ENCODE results near the gene NPAS3.

Gene NPAS3

DNA sequence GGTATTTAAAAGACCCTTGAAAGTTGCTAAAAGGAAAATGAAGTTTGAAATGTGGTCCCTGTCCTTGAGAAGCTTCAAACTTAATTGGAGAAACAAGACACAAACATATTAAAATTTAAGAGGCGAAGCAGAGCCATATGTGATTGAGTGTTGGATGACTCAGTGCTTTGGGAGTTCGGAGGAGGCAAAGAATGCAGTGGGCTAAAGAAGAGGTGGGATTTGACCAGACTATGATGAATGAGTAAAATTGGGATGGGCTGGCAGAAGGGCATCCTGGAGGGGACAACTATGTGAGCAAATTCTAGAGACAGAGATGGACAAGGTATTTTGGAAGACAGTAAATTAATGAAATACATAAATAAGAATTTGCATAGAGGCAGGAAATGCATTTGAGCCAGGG lies 653.6 kb downstream of the NPAS3 start:
- DNase-seq (ENCODE audit: insufficient read length, low spot score) (no peak), FAIRE-seq (no peak)

DNA sequence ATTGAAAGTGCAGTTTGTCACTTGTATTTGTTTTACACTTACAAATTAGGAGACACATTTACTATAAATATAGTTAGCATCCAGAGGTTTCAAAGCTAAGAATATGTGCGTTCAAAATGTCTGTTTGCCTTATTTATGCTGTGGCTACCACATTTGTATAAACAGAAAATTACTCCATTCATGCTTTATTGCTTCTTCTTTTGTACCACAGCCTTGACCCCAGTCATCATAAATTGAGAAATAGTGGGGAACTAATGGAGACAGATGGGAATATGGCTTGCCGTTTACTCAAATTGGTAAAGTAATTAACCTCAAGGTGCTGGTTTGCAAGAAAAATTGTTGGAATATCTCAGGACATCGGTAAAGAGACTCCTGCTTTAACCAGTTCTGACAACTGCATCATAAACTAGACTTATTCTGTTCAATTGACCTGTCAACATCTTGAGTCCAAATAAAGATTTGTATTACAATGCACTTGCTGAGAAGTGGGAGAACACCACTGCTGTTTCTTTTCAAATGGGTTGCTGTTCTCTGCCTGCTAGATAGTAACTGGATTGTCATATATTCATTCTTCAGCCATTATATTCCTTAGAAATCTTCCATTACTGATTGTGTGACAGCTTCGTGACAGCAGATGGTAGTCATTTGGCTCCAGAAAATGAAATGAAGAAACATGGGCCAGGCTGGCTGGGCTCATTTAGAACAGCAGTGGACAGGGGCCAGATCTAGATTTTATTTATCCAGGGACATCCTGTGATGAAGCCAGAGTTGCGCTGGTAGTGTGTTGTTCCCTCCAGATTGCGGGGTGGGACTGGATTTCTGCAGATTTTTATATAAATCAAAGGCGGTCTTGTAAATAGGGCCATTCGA lies 657.8 kb downstream of the NPAS3 start:
- DNase-seq (ENCODE audit: insufficient read length, low spot score) (no peak), FAIRE-seq (no peak)

DNA sequence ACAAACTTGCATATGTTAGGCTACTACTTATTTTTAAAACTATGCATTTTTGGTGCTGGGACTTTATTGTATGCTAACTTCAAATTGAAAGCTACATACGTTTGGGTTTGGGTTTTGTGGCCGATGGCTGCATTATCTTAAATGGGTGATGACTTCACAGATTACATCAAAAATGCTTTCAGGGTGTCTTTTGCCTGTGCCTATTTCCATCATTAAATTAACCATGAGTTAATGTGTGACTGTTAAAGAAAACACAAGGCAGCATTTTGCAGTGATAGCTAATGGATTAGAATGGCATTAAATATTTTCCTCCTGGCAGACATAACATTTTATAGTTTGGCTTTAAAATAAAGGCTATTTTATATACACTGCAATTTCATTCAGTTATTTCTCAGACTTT lies 659.9 kb downstream of the NPAS3 start:
- DNase-seq (ENCODE audit: insufficient read length, low spot score), result no peak
- no peak for FAIRE-seq

DNA sequence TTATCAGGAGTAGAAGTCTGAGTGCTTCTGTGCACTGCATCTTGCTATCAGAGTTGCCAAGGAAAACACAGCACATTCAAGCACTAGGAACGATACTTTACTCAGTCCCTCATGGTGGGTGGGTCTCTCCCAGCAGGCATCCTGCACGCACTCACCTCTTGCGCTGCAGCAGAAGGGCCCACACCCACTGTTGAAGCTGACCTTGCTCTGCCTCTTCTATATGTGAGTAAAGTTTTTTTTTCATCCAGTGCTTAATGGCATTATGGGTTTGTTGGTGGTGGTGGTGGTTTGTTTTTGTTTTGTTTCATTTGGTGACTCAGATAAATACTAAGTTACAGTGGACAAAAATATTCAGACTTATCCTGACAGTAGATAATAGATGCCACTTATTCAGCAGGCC lies 663.7 kb downstream of the NPAS3 start:
- FAIRE-seq (no peak), DNase-seq (ENCODE audit: insufficient read length, low spot score) (no peak)

DNA sequence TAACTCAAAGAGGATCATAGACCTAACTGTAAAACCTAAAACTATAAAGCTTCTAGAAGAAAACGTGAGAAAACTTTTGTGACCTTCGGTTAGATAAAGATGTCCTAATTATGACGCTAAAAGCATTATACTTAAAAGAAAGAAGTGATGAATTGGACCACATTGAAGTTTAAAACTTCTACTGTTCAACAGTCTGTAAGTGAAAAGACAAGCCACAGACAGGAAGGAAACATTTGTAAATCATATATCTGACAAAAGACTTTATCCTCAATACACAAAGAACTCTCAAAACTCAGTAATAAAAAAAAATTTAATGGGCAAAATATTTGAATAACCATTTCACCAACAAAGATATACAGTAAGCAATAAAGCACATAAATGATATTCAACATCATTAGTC lies 667.9 kb downstream of the NPAS3 start:
- FAIRE-seq (no peak), DNase-seq (ENCODE audit: insufficient read length, low spot score) (no peak)

DNA sequence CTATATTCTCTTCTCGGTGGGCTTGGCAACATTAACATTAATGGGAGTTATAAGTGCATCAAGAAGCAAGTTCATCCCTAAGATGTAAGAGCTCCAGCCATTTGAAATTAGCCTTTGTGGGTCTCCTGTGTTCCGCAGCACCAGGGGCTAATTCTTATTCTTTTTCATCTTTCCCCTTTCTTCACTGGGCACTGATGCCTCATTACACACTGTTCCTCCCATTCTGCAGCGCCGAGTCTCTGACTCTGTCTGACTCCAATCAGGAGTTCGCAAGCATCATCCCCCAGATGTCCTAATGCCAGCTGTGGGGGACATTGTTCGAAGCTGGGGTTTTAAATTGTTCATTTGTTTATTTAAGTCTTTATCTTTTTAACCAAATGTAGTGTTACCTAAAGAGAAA lies 670.9 kb downstream of the NPAS3 start:
- DNase-seq (ENCODE audit: insufficient read length, low spot score) (no peak), FAIRE-seq (no peak)

DNA sequence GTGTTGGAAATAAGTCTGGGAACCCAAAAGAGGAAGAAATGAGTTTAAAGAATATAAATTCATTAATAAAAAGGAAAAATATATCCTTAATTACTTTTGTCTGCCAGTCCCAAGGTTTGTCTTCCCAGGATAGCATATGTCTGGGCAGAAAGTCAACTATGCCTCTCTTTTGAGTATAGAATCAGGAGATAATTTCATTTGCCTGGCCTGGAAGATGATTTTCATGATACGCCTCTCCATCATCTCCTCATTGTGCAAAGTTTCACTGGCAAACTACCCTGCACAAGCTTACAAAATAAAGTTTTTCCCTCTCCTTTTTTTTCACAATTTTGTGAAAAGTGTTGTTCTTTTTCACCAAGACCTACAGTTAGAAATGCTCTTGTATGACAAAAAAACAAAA lies 671.4 kb downstream of the NPAS3 start:
- DNase-seq (ENCODE audit: insufficient read length, low spot score) (no peak), FAIRE-seq (no peak)

DNA sequence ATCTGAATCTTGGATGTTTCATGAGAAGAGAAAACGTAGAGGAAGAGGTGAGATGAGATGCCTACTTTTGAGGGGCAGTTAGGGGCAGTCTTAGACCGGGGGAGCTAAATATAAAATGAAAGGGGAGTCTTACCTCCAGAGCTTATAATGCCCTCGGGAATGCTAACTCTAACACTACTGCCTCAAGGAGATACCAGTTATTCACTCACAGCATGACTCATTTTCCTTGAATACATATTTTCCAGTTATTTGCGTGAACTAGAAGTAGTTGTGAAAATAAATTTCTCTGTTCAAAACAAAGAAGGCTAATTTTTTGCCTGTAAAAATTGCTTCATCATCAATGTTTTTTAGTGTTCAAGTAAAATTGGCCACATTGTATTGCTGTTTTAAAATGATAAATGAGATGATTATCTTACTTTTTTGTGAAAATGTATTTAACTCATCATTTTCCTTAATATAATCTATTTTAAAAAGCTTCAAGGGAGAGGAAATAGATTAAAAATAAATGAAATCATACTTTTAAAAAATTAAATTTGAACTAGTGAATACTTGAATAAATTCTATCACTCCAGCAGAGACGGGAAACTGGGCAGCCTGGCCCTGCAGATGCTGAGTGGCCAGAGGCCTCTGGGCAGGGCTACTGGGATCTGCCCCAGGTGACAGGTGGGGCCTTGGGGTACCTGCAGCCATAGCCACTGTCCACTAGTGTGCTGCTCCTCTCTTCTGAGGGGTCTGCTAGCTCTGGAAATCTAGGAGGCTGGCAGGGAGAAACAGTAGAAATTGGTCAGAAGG lies 672.9 kb downstream of the NPAS3 start:
- DNase-seq (ENCODE audit: insufficient read length, low spot score) (no peak), FAIRE-seq (no peak)

DNA sequence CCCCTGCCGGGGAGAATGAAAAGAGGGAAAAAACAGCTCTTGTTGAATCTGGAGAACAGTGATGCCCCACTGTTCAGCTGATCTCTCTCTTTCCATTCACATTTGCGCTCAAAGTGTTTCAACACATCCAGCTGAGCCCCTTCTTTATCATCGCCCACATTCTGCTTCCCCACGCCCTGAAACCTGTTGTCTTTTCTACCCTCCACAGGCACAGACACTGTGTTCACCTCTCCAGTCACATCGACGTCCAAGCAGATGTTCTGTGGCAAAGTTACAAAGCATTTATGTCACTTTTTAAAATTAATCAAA lies 673.5 kb downstream of the NPAS3 start:
- FAIRE-seq, result no peak
- DNase-seq (ENCODE audit: insufficient read length, low spot score), result no peak

DNA sequence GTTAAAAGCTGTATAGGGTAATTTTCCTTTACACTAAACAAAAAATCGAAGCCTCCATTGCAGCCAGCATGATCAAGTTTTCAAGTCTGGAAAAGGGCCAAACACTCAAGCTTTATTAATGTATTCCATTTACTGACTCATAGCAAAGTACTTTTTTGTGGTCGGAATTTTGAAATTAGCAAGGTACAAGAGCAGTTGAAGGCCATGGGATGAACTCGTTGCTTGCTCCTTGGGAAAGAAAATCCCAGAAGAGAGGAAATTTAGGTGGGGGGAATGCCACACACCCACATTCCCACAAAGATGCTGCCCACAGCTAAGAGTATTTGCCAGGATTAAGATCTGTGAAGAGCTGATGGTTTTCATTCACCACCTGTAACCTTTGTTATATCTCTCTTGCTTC lies 678.5 kb downstream of the NPAS3 start:
- DNase-seq (ENCODE audit: insufficient read length, low spot score), result no peak
- no peak for FAIRE-seq

DNA sequence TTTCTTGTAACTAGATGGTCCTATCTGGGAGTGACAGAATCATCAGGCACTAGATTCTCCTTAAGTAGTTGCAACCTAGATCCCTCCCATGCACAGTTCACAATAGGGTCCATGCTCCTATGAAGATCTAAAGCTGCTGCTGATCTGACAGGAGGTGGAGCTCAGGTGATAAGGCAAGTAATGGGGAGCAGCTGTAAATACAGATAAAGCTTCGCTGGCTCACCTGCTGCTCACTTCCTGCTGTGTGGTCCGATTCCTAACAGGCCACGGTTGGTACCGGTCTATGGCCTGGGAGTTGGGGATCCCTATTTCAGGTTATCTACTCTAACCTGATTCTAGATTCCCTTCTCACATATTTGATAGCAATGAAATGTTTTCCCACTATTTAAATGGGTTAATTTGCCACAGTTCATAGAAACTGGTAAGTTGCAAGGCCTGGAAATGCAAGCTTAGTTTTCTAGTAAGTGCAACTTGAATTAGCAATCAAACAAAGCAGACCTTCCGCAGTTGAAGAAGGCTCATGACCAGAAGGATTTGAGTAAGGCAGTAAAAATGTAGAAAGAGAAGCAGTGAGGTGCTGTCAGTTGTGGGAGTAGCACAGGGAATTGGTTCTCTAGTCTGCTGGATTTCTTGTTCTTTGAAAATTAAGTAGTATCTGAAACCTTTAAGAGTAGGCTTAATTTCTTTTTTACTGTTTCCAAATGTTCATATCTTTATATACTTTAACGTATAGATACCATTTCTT lies 679.9 kb downstream of the NPAS3 start:
- DNase-seq (ENCODE audit: insufficient read length, low spot score), result no peak
- no peak for FAIRE-seq

DNA sequence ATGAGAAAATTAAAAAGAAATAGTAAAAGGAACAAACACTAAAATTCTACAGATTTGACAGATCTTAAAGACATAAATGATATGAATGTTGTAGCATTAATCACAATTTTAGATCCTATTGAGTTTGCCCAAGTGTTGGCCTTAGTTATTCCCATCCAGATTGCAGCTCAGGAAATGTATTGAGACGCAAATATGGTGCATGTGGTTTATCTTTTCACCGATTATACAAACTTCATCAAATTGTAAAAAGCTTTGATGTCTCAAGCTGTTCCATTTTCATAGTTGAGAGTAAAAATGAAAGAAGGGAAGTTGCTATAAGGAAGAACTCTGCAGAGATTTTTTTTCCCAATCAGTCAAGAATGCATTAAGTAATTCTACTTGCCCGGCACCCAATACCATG lies 683.8 kb downstream of the NPAS3 start:
- no peak for FAIRE-seq
- no peak for DNase-seq (ENCODE audit: insufficient read length, low spot score)

DNA sequence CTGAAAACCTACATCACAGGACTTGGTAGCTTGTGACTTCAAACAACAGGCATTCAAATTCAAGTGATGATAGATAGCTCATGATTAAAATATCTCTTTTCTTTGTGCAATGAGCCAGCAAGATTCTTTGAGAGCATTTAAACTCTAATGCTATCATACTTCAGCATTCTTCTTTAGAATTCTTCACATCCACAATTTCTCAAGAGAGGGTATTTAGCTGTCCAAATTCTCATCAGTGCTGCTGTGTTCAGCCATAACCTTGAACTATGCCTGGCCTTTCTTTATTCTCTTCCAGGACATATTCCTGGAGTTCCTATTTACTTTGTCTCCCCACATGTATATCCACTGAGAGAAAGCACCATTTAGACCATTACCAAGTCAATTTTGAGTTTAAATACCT lies 691.1 kb downstream of the NPAS3 start:
- no peak for DNase-seq (ENCODE audit: insufficient read length, low spot score)
- no peak for FAIRE-seq

DNA sequence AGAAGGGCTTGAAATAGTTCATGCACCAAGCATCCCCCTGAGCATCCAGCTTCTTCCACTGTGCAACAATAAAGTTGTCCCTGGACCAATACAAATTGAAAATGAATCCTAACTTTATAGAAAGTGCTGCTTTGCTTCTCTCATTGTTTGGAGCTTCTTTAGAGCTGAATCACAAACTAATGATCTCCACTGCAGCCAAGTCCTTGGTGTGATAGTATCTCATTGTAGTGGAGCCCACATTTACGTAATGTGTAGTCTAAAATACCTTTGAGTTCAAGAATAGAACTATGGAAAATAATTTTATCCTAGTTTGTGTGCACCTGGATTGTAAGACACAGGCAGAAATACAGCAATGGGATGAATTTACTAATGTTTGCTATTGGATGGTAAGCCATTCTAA lies 692.3 kb downstream of the NPAS3 start:
- FAIRE-seq (no peak), DNase-seq (ENCODE audit: insufficient read length, low spot score) (no peak)

DNA sequence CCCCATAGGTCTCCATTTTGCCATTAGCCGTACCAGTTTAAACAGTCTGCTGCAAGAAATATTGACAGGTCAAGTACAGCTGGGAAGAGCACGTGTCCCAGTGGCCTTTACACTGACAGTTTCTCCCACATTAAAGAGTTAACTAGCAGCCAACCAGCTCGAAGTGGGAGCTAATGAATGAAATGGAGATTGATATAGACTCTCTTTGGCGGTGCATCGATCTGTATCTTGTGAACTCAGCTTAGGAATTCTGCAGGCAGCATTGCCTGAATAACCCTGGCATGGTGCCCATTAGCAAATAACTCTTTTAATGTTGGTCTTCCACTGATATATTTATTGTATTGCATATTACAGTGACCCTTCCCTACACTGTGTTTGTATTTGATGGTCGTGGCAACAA lies 692.8 kb downstream of the NPAS3 start:
- FAIRE-seq (no peak), DNase-seq (ENCODE audit: insufficient read length, low spot score) (no peak)

DNA sequence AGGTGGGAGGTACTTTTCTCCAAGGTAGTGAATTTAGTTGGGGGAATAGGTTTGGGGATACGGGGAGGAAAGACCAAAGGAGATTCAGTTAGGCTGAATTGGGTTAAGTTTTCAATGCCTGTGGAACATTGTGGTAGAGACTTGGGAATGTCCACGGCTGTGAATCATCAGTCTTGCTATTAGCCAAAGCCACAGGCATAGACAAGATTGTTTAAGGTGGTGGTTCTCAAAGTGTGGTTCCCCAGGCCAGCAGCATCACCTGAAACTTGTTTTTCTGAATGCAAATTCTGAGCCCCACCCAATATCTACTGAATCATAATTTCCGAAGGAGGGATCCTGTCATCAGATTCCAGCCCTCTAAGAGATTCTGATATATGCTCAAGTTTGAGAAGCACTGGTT lies 696.0 kb downstream of the NPAS3 start:
- no peak for FAIRE-seq
- DNase-seq (ENCODE audit: insufficient read length, low spot score), result no peak

DNA sequence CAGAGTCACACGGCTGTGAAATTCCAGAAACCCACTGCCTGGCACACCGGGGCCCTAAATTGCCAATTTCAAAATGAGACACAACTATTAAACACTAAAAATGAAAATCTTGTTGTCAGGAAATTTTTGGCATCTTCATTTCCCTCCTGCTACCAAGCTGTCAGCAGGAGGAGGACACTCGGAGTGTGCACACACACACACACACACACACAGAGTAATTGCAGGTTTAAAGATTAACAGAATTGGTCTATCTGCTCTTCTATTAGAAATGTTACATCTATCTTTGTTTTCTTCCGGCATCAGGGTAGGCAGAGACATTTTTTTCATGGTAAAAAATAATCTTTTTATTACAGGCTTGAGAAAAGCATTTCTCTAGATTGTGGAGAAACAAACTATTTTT lies 698.0 kb downstream of the NPAS3 start:
- FAIRE-seq (no peak), DNase-seq (ENCODE audit: insufficient read length, low spot score) (no peak)

DNA sequence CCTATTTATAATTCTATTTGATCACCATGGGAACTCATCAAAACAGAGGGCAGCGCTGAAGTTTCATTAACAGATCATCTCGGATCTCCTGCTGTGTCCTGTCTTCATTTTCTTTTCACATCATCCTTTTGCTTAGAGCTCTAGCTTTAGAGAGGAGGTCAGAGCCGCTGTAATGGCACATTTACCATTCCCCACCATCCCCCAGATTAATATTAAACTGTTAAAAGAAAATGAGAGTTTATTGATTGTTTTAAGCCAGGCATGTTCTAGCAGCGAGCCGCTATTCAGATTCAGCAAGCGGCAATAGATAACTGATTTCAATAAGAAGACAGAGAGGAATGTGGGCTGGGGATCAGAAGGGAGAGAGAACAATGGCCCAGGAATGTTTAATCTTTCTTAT lies 703.4 kb downstream of the NPAS3 start:
- no peak for FAIRE-seq

DNA sequence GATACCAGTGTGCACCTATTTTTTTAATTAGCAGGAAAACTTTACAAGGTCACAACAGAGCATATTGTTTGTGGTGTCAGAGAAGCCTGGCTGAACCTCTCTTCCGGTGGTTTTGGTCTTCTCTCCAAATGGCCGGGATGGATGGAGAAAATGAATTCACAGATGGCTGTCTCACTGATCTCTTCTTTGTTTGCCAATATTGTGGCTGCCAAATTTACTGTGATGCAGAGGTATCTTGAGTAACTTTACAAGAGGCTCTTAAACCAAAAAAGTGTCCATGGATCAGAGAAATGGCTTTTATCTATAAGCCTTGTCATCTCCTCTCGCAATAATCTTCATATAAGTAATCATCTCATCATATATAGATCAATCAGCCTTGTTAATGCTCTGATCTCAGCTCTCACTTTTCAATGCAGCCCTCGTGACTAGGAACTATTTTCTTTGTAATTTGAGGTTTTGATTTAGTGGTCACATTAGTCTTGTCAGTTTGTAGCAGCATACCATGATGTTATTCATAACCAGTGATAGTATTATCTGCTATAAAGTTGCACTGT lies 704.1 kb downstream of the NPAS3 start:
- FAIRE-seq, result no peak
- DNase-seq (ENCODE audit: insufficient read length, low spot score), result no peak

More for the DNA sequence above, 703.4 kb downstream of the NPAS3 start:
- no peak for DNase-seq (ENCODE audit: insufficient read length, low spot score)

DNA sequence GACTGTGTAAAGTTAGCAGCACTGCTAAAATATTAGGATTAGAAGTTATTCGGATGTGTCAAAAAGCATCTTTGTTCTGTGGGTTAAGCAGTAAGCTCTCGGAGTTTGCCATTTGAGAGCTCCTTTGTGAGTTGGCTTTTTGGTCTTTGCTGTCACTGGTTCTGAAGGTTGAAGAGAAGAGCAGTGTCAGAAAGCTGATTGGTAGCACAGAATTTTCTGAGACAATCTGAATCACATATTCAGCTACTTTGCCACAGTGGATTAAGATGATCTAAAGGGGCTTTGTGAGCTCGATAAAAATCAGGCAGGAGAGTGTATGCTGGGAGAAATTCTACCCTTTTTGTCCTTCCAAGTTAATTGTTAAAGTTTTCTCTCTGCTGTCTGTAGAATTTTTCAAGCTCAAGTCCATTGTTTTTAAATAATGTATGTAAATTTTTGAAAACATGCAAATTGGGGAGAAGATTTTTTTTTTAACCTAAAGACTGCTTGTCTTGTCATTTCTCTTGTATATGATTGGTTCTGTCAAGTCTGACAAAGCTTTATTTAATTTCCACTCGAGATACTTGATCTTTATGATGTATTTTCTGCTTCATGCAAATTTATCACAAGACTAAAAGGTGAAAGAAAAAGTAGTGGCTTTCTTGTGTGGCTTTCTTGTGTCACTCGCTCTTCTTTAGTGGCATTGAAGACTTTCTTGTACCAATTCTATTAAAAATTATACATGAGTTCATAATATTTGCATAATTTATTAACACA lies 704.9 kb downstream of the NPAS3 start:
- DNase-seq (ENCODE audit: insufficient read length, low spot score), result no peak
- FAIRE-seq, result no peak

Measured in GM19239 (cell line).